ENCODE results near the gene ERC2.

DNA sequence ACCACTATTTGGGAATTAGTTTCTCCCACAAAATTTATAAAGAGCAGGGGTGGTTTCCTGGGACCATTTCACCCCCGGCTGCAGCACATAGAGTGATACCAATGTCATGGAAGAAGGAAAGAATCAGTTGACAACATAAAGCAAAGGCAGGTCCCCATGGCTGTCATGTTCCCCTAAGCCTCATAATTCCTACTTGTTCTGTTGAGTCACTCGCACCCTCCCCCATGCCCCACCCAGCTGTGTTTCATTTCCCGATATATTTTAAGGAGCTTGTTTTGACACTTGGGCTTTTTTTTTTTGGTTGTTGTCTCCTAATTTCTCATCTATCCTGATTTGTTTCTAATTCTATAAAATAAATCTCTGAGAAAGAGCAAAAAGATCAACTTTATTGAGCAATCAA is 24.9 kb downstream of the ERC2 start:
- TF ChIP-seq, protein P1, sequence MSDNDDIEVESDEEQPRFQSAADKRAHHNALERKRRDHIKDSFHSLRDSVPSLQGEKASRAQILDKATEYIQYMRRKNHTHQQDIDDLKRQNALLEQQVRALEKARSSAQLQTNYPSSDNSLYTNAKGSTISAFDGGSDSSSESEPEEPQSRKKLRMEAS (IDR thresholded peaks at IDR 0.05) = no peak
- no peak for TF ChIP-seq TCF12 (IDR thresholded peaks at IDR 0.05; ENCODE audit: low read depth)
- TF ChIP-seq EGR1 (IDR thresholded peaks at IDR 0.05) = no peak
- no peak for TF ChIP-seq RAD21 (IDR thresholded peaks at IDR 0.05; ENCODE audit: low read depth)
- TF ChIP-seq FOXM1 (IDR thresholded peaks at IDR 0.05; ENCODE audit: borderline replicate concordance, low read depth) = no peak
- TF ChIP-seq CEBPB (IDR thresholded peaks at IDR 0.05) = no peak
- no peak for TF ChIP-seq TAF1 (IDR thresholded peaks at IDR 0.05; ENCODE audit: low read depth)

Data from Ishikawa (cell line).